Common myeloid progenitor, CD34-positive (primary cell): ENCODE results near the gene LYPD5.

Source experiments
- CTCF ChIA-PET: fragments of 350-600 bp; sonication (Branson Sonifier 250); formaldehyde crosslinking; loops from one replicate; lab custom pipeline; 2021; ENCODE audit warnings: antibody characterized with exemption; lab: Charles Lee
- POLR2A ChIA-PET: fragments of 350-600 bp; sonication (Branson Sonifier 250); formaldehyde crosslinking; loops from one replicate; lab custom pipeline; 2021; ENCODE audit warnings: antibody characterized with exemption; lab: Charles Lee
- DNase-seq, 3 donors: peaks; one replicate each; pipeline versions ENCODE4 v3.0.0 to v3.0.0-alpha.2; 2013
- H3K27ac ChIP-seq, 2 experiments: 1 replicate in 1 of 2; 2 replicates in 1 of 2; pipeline ENCODE4 v1.7.0; 2013; ENCODE audit warnings: inconsistent platforms in 2 of 2, low read length in 2 of 2, mild to moderate bottlenecking in 2 of 2, low read depth in 1 of 2, moderate library complexity in 1 of 2; ENCODE audit not compliant: severe bottlenecking in 2 of 2, insufficient read depth in 1 of 2, poor library complexity in 1 of 2
- H3K27me3 ChIP-seq, 5 experiments: replicated peaks in 2 of 5; 1 replicate in 3 of 5; 2 replicates in 2 of 5; pipeline versions ENCODE4 v1.6.1 to v1.7.0; 2013; ENCODE audit warnings: low read length in 4 of 5, mild to moderate bottlenecking in 2 of 5, moderate library complexity in 2 of 5, inconsistent platforms in 1 of 5; ENCODE audit not compliant: insufficient read depth in 5 of 5, control insufficient read depth in 4 of 5
- H3K36me3 ChIP-seq, 4 experiments: 1 replicate in 2 of 4; 2 replicates in 2 of 4; pipeline versions ENCODE4 v1.6.1 to v1.7.0; 2013; ENCODE audit warnings: low read length in 3 of 4, control low read depth in 1 of 4, mild to moderate bottlenecking in 1 of 4; ENCODE audit not compliant: control insufficient read depth in 4 of 4, insufficient read depth in 4 of 4
- H3K4me1 ChIP-seq, 4 experiments: 1 replicate in 3 of 4; 2 replicates in 1 of 4; pipeline versions ENCODE4 v1.6.1 to v1.7.1; 2013; ENCODE audit warnings: low read length in 3 of 4, mild to moderate bottlenecking in 3 of 4, control low read depth in 1 of 4, inconsistent platforms in 1 of 4, moderate library complexity in 1 of 4; ENCODE audit not compliant: control insufficient read depth in 4 of 4, insufficient read depth in 4 of 4; ENCODE audit errors: control extremely low read depth in 1 of 4
- H3K4me3 ChIP-seq, 7 experiments: 1 replicate in 4 of 7; 2 replicates in 3 of 7; pipeline versions ENCODE4 v1.5.1 to v1.7.0; 2013; ENCODE audit warnings: mild to moderate bottlenecking in 7 of 7, low read length in 6 of 7, moderate library complexity in 6 of 7, inconsistent platforms in 2 of 7, low read depth in 2 of 7, control low read depth in 1 of 7; ENCODE audit not compliant: insufficient read depth in 4 of 7, control insufficient read depth in 1 of 7; ENCODE audit errors: extremely low read depth in 1 of 7
- H3K9me3 ChIP-seq, 5 experiments: 1 replicate in 4 of 5; 2 replicates in 1 of 5; pipeline versions ENCODE4 v1.6.1 to v1.7.1; 2013; ENCODE audit warnings: low read length in 4 of 5, mild to moderate bottlenecking in 2 of 5, inconsistent platforms in 1 of 5, low read depth in 1 of 5, moderate library complexity in 1 of 5; ENCODE audit not compliant: control insufficient read depth in 4 of 5, insufficient read depth in 2 of 5; ENCODE audit errors: control extremely low read depth in 1 of 5
- WGBS: methylation state at CpG from one replicate; pipeline ENCODE4 v1.1.5; 2013; ENCODE audit not compliant: insufficient coverage; 5-methylcytosine and 5-hydroxymethylcytosine counted together

Gene LYPD5

GRCh38 chr19:43784981-43785808 is 17.1 kb downstream of the LYPD5 start:
- peak overlapping the region in 2 of 7 experiments; percentile 7 to 43 for H3K4me3 ChIP-seq
- CTCF ChIA-PET: interaction anchor here (0.8 to 2.3 kb wide), 7 partner anchors 10 to 41 kb away, joined by 3 to 17 read pairs (median 6); no protein-coding TSS in a partner anchor
- peak; percentile 68 to 76 (median 72) for DNase-seq
- no peaks in the 10 kb centered on the region for H3K27me3 ChIP-seq
- 32% methylated on average over 10 of the region's 10 CpGs for WGBS
- H3K4me1 ChIP-seq: peaks cover 0 to 31% (median 18%) of the 10 kb centered on the region in 4 experiments
- H3K27ac ChIP-seq: peak overlapping the region in 1 of 2 experiments; percentile 62
- POLR2A ChIA-PET: interaction anchor here (0.5 kb wide), 1 partner anchor 750 kb away, joined by 3 read pairs; no protein-coding TSS in a partner anchor
- no peaks in the 10 kb centered on the region for H3K9me3 ChIP-seq
- no peaks in the 10 kb centered on the region for H3K36me3 ChIP-seq

- ChIA-PET CTCF (interaction anchor here (0.8 to 2.3 kb wide), 8 partner anchors 9 to 41 kb away, joined by 3 to 17 read pairs (median 5); no protein-coding TSS in a partner anchor), POLR2A (no interaction called here)
- Histone ChIP-seq H3K4me1 (peaks cover 0 to 35% (median 24%) of the 10 kb centered on the region in 4 experiments), H3K4me3 (no peak overlapping the region), H3K27me3 (no peaks in the 10 kb centered on the region), H3K9me3 (no peaks in the 10 kb centered on the region), H3K27ac (peak overlapping the region in 1 of 2 experiments; percentile 62), H3K36me3 (no peaks in the 10 kb centered on the region)
- WGBS: 71% methylated on average over 4 of the region's 4 CpGs
- DNase-seq: peak; percentile 44 to 72 (median 65)
Observed at GRCh38 chr19:43784241-43784980, 17.8 kb downstream of the LYPD5 start.

- H3K4me3 ChIP-seq: no peak overlapping the region
- H3K4me1 ChIP-seq: peaks cover 3 to 42% (median 32%) of the 10 kb centered on the region in 4 experiments
- peak overlapping the region in 1 of 2 experiments; percentile 38 for H3K27ac ChIP-seq
- CTCF ChIA-PET: interaction anchor here (2.3 kb wide), 1 partner anchor 39 kb away, joined by 17 read pairs; no protein-coding TSS in a partner anchor
- H3K9me3 ChIP-seq: no peaks in the 10 kb centered on the region
- DNase-seq: no peak
- 96% methylated on average over 8 of the region's 8 CpGs for WGBS
- H3K36me3 ChIP-seq: no peaks in the 10 kb centered on the region
- H3K27me3 ChIP-seq: no peaks in the 10 kb centered on the region
- POLR2A ChIA-PET: no interaction called here
Observed at GRCh38 chr19:43783636-43784035, 18.6 kb downstream of the LYPD5 start.

GRCh38 chr19:43782689-43783231 is 19.5 kb downstream of the LYPD5 start:
- POLR2A ChIA-PET: no interaction called here
- Histone ChIP-seq H3K36me3 (no peaks in the 10 kb centered on the region), H3K4me1 (peaks cover 3 to 50% (median 40%) of the 10 kb centered on the region in 4 experiments), H3K4me3 (no peak overlapping the region), H3K27ac (no peak overlapping the region), H3K9me3 (no peaks in the 10 kb centered on the region), H3K27me3 (no peaks in the 10 kb centered on the region)
- CTCF ChIA-PET: interaction anchor here (10.7 kb wide), 1 partner anchor 17 kb away, joined by 149 read pairs; no protein-coding TSS in a partner anchor
- WGBS: 92% methylated on average over 23 of the region's 24 CpGs
- no peak for DNase-seq

- Histone ChIP-seq H3K36me3 (no peaks in the 10 kb centered on the region), H3K4me1 (peaks cover 3 to 55% (median 44%) of the 10 kb centered on the region in 4 experiments), H3K27me3 (no peaks in the 10 kb centered on the region), H3K4me3 (no peak overlapping the region), H3K27ac (no peak overlapping the region), H3K9me3 (no peaks in the 10 kb centered on the region)
- DNase-seq: no peak
- ChIA-PET CTCF (interaction anchor here (5.7 to 10.7 kb wide), 2 partner anchors 16 to 36 kb away, joined by 27 to 149 read pairs; no protein-coding TSS in a partner anchor), POLR2A (no interaction called here)
- WGBS: 60% methylated on average over 6 of the region's 8 CpGs
Observed at GRCh38 chr19:43782311-43782660, 20.0 kb downstream of the LYPD5 start.

- 99% methylated on average over 12 of the region's 14 CpGs for WGBS
- DNase-seq: no peak
- no peak overlapping the region for H3K4me3 ChIP-seq
- peak overlapping the region in 1 of 2 experiments; percentile 90 for H3K27ac ChIP-seq
- H3K4me1 ChIP-seq: peaks cover 7 to 60% (median 49%) of the 10 kb centered on the region in 4 experiments
- H3K36me3 ChIP-seq: no peaks in the 10 kb centered on the region
- ChIA-PET CTCF (interaction anchor here (1.4 to 10.7 kb wide), 5 partner anchors 12 to 36 kb away, joined by 3 to 149 read pairs (median 8); no protein-coding TSS in a partner anchor), POLR2A (no interaction called here)
- no peaks in the 10 kb centered on the region for H3K27me3 ChIP-seq
- no peaks in the 10 kb centered on the region for H3K9me3 ChIP-seq
Observed at GRCh38 chr19:43781630-43782310, 20.5 kb downstream of the LYPD5 start.
